Cardiac fibroblast (primary cell): ENCODE measurements around the gene MAMLD1.
A peak's percentile ranks its signal among the peaks of the same experiment; 100 is the strongest.

Experiments
- DNase-seq, 2 donors: peaks; one replicate each; pipeline versions ENCODE4 v3.0.0 to v3.0.0-alpha.2; 2010; ENCODE audit warnings: low read depth in 2 of 2
- H3K4me3 ChIP-seq, 2 donors: replicated peaks in 1 of 2; 1 replicate in 1 of 2; 2 replicates in 1 of 2; pipeline ENCODE4 v1.5.1; 2011; ENCODE audit warnings: low read depth in 2 of 2, low read length in 2 of 2, mild to moderate bottlenecking in 2 of 2, moderate library complexity in 1 of 2
- CTCF ChIP-seq: IDR thresholded peaks from one replicate; pipeline ENCODE4 v1.5.1; 2011; ENCODE audit warnings: low read depth, mild to moderate bottlenecking, low read length, inconsistent platforms

MAMLD1 gene

GRCh38 chrX:150527108-150527507 lies 164.0 kb downstream of the MAMLD1 start:
- DNase-seq = no peak
- no peak overlapping the region for H3K4me3 ChIP-seq
- no peak for TF ChIP-seq CTCF

GRCh38 chrX:150529587-150529986 lies 166.5 kb downstream of the MAMLD1 start:
- no peak for TF ChIP-seq CTCF
- no peak for DNase-seq
- no peak overlapping the region for H3K4me3 ChIP-seq

GRCh38 chrX:150530821-150531220 lies 167.7 kb downstream of the MAMLD1 start:
- DNase-seq = no peak
- no peak for TF ChIP-seq CTCF

GRCh38 chrX:150531467-150531866 lies 168.3 kb downstream of the MAMLD1 start:
- no peak for TF ChIP-seq CTCF

More at GRCh38 chrX:150530821-150531220, 167.7 kb downstream of the MAMLD1 start:
- no peak overlapping the region for H3K4me3 ChIP-seq

GRCh38 chrX:150533863-150534262 lies 170.7 kb downstream of the MAMLD1 start:
- H3K4me3 ChIP-seq = no peak overlapping the region
- DNase-seq = no peak
- no peak for TF ChIP-seq CTCF

More at GRCh38 chrX:150531467-150531866, 168.3 kb downstream of the MAMLD1 start:
- H3K4me3 ChIP-seq = no peak overlapping the region
- DNase-seq = no peak

- TF ChIP-seq CTCF = peak; percentile 12
- no peak overlapping the region for H3K4me3 ChIP-seq
- DNase-seq = no peak
These were observed 173.5 kb downstream of the MAMLD1 start for GRCh38 chrX:150536455-150537116.

GRCh38 chrX:150537851-150538250 lies 174.7 kb downstream of the MAMLD1 start:
- no peak for TF ChIP-seq CTCF
- no peak overlapping the region for H3K4me3 ChIP-seq
- no peak for DNase-seq
